Mesothelial cell of epicardium (in vitro differentiated cells): ENCODE data around the gene LUM. TPM values are rescaled to one million over a fixed set of nuclear protein-coding genes. Genes with fewer than 3 reads are reported as not detected.
A peak's percentile ranks its signal among the peaks of the same experiment; 100 is the strongest.

Experiments used
- DNase-seq, 2 experiments: peaks; one replicate each; pipeline ENCODE4 v3.0.0; 2021; ENCODE audit warnings: low spot score in 2 of 2; ENCODE audit not compliant: unreplicated experiment in 2 of 2
- H3K27ac Mint-ChIP-seq: 2 replicates; pipeline ENCODE4 v1.8.0; 2021; ENCODE audit warnings: mixed read lengths
- H3K27me3 Mint-ChIP-seq: 2 replicates; pipeline ENCODE4 v1.8.0; 2021; ENCODE audit warnings: low read depth, mixed read lengths
- H3K36me3 Mint-ChIP-seq: 2 replicates; pipeline ENCODE4 v1.8.0; 2021; ENCODE audit warnings: mixed read lengths
- H3K4me1 Mint-ChIP-seq: 2 replicates; pipeline ENCODE4 v1.8.0; 2021; ENCODE audit warnings: mixed read lengths
- H3K4me3 Mint-ChIP-seq: 2 replicates; pipeline ENCODE4 v1.8.0; 2021; ENCODE audit warnings: mild to moderate bottlenecking, moderate library complexity, mixed read lengths
- H3K9me3 Mint-ChIP-seq: 2 replicates; pipeline ENCODE4 v1.8.0; 2021; ENCODE audit warnings: mixed read lengths
- CTCF ChIP-seq: fragments of 200-600 bp; sonication (generic); IDR thresholded peaks from one replicate; pipeline ENCODE4 v1.5.0; 2021; ENCODE audit warnings: antibody characterized with exemption; ENCODE audit not compliant: unreplicated experiment
- total RNA-seq: library from RNA; stranded (reverse); gene quantifications from 3 replicates; pipeline ENCODE4 v1.2.1, GENCODE V29; 2021

The LUM gene
- total RNA-seq, 1 donor from 2014 or later, result 508 TPM

GRCh38 chr12:91061091-91061490 is 50.2 kb downstream of the LUM start:
- Mint-ChIP-seq H3K36me3 (no peaks in the 10 kb centered on the region), H3K4me3 (no peak overlapping the region), H3K27me3 (no peaks in the 10 kb centered on the region), H3K27ac (no peak overlapping the region), H3K9me3 (no peaks in the 10 kb centered on the region), H3K4me1 (peaks cover 6% of the 10 kb centered on the region)
- no peak for DNase-seq
- TF ChIP-seq CTCF, result no peak

- Mint-ChIP-seq H3K27ac (no peak overlapping the region), H3K9me3 (peaks cover 4% of the 10 kb centered on the region), H3K36me3 (no peaks in the 10 kb centered on the region), H3K4me3 (no peak overlapping the region), H3K27me3 (no peaks in the 10 kb centered on the region), H3K4me1 (peaks cover 10% of the 10 kb centered on the region)
- no peak for TF ChIP-seq CTCF
- DNase-seq, result no peak
Measured at GRCh38 chr12:91059211-91059610, 52.1 kb downstream of the LUM start.

DNA sequence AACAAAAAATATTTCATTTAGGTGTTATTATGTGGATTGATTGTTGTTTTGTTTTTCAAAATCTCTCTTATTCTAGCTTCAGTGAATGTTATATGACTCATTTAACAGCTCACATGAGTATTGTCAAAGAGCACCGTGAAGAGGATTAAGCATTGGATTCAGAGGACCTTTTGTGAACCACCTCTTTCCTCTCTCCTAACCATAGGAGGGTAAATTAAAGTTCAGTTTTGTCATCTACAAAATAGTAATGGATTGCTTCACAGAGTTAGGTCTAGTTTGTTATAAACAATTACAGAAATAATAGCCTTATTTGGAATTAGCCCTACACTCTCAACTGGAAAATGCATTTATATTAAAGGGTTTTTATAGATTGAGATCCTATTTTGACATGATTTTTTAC is 52.5 kb downstream of the LUM start:
- H3K27ac Mint-ChIP-seq, result no peak overlapping the region
- no peak for TF ChIP-seq CTCF
- H3K27me3 Mint-ChIP-seq, result no peaks in the 10 kb centered on the region
- peaks cover 4% of the 10 kb centered on the region for H3K9me3 Mint-ChIP-seq
- DNase-seq, result no peak
- H3K36me3 Mint-ChIP-seq, result no peaks in the 10 kb centered on the region
- H3K4me3 Mint-ChIP-seq, result no peak overlapping the region
- peaks cover 13% of the 10 kb centered on the region for H3K4me1 Mint-ChIP-seq

GRCh38 chr12:91057368-91058165 is 53.7 kb downstream of the LUM start, which contains the start of gene KERA:
KERA (minus strand) TSS chr12:91058024; CDS start chr12:91056281, 1,743 bp downstream.
- H3K27ac Mint-ChIP-seq, result peak within 1 kb of the TSS; percentile 34
- no peak for DNase-seq
- H3K36me3 Mint-ChIP-seq, result no peaks in the 10 kb centered on the region
- peaks cover 4% of the 10 kb centered on the region for H3K9me3 Mint-ChIP-seq
- no peak for TF ChIP-seq CTCF
- no peaks in the 10 kb centered on the region for H3K27me3 Mint-ChIP-seq
- peaks cover 13% of the 10 kb centered on the region for H3K4me1 Mint-ChIP-seq
- peak within 1 kb of the TSS; percentile 17 for H3K4me3 Mint-ChIP-seq

GRCh38 chr12:91056488-91056887 is 54.8 kb downstream of the LUM start:
- Mint-ChIP-seq H3K4me1 (peaks cover 13% of the 10 kb centered on the region), H3K9me3 (peaks cover 4% of the 10 kb centered on the region), H3K27me3 (no peaks in the 10 kb centered on the region), H3K36me3 (no peaks in the 10 kb centered on the region), H3K27ac (no peak overlapping the region), H3K4me3 (no peak overlapping the region)
- no peak for TF ChIP-seq CTCF
- DNase-seq, result no peak
